ENCODE results near the gene TCFL5. TPM values are rescaled to one million over a fixed set of nuclear protein-coding genes. Genes with fewer than 3 reads are reported as not detected.

TCFL5 gene
- total and polyA plus RNA-seq, 2 donors from 2014 or later: 6.1 to 11.5 TPM

DNA sequence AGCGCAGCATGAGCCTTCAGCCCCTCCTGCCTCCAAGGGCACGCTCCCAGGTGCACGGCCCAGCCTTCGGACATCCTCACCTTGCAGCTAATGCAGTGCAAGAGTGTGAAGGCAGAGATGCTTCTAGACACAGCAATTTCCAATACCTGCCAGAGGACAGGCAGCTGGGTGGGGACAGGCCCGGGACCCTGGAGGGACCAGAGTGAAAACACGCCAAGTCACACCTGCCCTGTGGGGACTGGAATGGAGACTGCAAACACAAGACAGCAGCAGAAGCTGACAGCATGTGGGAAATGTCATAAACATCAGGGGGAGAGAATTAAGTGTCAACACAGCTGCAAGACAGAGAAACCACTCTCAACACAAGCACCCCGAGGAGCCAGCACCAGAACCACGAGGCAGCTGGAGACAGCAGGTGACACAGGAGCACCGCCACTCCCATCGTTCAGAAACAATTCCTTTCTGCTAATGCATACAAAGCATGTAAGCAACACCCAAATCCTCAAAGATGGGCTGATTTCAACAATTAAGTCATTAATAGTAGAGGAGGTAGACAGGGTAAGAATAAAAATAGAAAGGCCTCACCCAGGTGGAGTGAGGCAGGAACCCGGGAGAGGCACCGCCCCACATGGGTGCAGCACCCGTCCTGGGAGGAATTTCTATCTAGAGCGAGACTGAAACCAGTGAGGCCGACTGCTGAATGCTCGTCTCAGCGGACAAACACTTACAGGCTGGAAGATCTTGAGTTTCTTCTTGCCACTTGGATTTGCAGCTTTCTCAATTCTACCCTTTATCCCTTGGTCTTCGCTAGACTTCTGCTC is 47.6 kb upstream of the TCFL5 start:
- TF ChIP-seq, protein P1, sequence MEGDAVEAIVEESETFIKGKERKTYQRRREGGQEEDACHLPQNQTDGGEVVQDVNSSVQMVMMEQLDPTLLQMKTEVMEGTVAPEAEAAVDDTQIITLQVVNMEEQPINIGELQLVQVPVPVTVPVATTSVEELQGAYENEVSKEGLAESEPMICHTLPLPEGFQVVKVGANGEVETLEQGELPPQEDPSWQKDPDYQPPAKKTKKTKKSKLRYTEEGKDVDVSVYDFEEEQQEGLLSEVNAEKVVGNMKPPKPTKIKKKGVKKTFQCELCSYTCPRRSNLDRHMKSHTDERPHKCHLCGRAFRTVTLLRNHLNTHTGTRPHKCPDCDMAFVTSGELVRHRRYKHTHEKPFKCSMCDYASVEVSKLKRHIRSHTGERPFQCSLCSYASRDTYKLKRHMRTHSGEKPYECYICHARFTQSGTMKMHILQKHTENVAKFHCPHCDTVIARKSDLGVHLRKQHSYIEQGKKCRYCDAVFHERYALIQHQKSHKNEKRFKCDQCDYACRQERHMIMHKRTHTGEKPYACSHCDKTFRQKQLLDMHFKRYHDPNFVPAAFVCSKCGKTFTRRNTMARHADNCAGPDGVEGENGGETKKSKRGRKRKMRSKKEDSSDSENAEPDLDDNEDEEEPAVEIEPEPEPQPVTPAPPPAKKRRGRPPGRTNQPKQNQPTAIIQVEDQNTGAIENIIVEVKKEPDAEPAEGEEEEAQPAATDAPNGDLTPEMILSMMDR (IDR thresholded peaks at IDR 0.05; ENCODE audit: borderline replicate concordance, extremely low read depth, insufficient read depth): no peak
- DNase-seq (peak in 1 of 5 donors; percentile 46), FAIRE-seq (no peak)
- H3K9ac ChIP-seq (ENCODE audit: low read length in 3 of 3): no peak overlapping the region
- peaks cover 18 to 74% (median 61%) of the 10 kb centered on the region in 3 donors for H3K36me3 ChIP-seq (ENCODE audit: control insufficient read depth in 2 of 3, insufficient read depth in 3 of 3, low read length in 3 of 3)
- H3K4me1 ChIP-seq (ENCODE audit: control insufficient read depth in 2 of 3, insufficient read depth in 2 of 3, low read depth in 1 of 3, low read length in 3 of 3): no peaks in the 10 kb centered on the region
- H3K9me3 ChIP-seq (ENCODE audit: control insufficient read depth in 2 of 3, insufficient read depth in 1 of 3, low read length in 3 of 3): no peaks in the 10 kb centered on the region
- no peak overlapping the region for H3K4me3 ChIP-seq (ENCODE audit: low read length in 3 of 3)
- intact Hi-C loops (cut with DNase I): no loop called here
- no peak overlapping the region for H3K27ac ChIP-seq (ENCODE audit: low read depth in 2 of 2, low read length in 2 of 2)
- no peaks in the 10 kb centered on the region for H3K27me3 ChIP-seq (ENCODE audit: control insufficient read depth, insufficient read depth, low read length)

DNA sequence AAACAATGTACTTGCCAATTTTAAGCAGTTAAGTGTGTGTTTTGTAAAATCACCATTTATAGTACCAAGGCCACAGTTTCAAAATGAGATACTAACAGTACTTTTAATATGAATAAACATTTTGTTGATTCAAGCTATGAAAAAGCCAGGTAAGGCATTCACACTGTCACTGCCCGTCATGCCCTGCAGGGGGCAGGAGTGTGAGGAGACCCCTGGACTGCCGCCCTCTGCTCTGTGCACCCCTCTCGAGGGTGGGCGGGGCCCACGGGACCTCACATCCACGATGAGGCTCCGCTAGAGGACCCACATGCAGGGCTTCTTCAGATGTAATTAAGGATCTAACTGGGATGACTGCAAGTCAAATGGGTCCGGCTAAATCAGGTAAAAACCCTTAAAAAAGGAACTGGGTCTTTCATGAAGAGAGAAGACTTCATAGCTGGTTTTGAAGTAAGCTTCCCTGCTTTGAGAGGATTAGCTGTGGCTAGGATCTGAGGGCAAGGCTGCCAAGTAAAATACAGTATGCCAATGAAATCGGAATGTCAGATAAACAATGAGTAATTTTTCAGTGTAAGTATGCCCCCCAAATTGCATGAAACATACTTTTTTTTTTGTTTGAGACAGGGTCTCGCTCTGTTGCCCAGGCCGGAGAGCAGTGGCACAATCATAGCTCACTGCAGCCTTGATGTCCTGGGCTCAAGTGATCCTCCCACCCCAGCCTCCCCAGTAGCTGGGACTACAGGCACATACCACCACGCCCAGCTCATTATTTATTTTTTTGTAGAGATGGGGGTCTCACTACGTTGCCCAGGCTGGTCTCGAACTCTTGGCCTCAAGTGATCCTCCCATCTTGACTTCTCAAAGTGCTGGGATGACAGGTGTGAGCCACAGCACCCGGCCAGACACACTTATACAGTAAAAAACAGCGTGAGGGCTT is 46.0 kb upstream of the TCFL5 start:
- DNase-seq (no peak), FAIRE-seq (no peak)
- no peak overlapping the region for H3K9ac ChIP-seq (ENCODE audit: low read length in 3 of 3)
- no peaks in the 10 kb centered on the region for H3K27me3 ChIP-seq (ENCODE audit: control insufficient read depth, insufficient read depth, low read length)
- H3K9me3 ChIP-seq (ENCODE audit: control insufficient read depth in 2 of 3, insufficient read depth in 1 of 3, low read length in 3 of 3): no peaks in the 10 kb centered on the region
- no peak overlapping the region for H3K27ac ChIP-seq (ENCODE audit: low read depth in 2 of 2, low read length in 2 of 2)
- intact Hi-C loops (cut with DNase I): no loop called here
- TF ChIP-seq, protein P1 (IDR thresholded peaks at IDR 0.05; ENCODE audit: borderline replicate concordance, extremely low read depth, insufficient read depth): peak; percentile 14
- no peak overlapping the region for H3K4me3 ChIP-seq (ENCODE audit: low read length in 3 of 3)
- peaks cover 18 to 77% (median 74%) of the 10 kb centered on the region in 3 donors for H3K36me3 ChIP-seq (ENCODE audit: control insufficient read depth in 2 of 3, insufficient read depth in 3 of 3, low read length in 3 of 3)
- H3K4me1 ChIP-seq (ENCODE audit: control insufficient read depth in 2 of 3, insufficient read depth in 2 of 3, low read depth in 1 of 3, low read length in 3 of 3): no peaks in the 10 kb centered on the region

DNA sequence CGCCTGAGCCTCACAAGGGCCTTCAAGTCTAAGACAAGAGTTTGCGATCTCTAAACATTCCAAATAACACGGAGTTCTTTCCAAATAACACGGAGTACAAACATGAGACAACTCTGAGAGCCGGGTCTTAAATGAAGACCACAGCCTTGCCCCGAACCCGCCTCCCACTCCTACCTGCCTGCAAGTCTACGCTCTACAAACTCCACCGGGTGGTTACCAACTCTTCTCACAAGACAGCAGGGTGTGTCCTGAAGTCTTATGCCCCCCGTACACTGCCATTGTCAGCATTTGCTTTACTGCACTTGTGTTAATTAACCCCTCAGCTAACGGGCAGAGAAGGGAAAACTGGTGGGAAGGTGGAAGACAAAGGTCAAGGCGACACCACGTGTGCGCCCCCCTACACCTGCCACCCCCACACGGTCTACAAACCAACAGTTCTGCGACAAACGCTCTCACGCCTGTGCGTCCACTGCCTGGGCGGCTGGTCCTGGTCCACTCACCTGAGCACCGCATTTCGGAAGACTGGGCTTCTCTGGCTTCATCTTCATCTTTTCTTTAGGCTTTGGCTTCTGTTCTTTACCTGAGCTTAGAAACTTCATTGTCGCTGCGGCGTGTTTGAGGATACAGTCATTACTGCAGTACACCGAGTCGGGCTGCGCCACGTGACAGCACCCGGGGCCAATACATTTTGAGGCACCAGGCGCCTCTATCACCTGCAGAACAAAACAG is 45.2 kb upstream of the TCFL5 start:
- no peaks in the 10 kb centered on the region for H3K27me3 ChIP-seq (ENCODE audit: control insufficient read depth, insufficient read depth, low read length)
- H3K4me1 ChIP-seq (ENCODE audit: control insufficient read depth in 2 of 3, insufficient read depth in 2 of 3, low read depth in 1 of 3, low read length in 3 of 3): no peaks in the 10 kb centered on the region
- H3K9me3 ChIP-seq (ENCODE audit: control insufficient read depth in 2 of 3, insufficient read depth in 1 of 3, low read length in 3 of 3): no peaks in the 10 kb centered on the region
- intact Hi-C loops (cut with DNase I): no loop called here
- TF ChIP-seq, protein P1 (IDR thresholded peaks at IDR 0.05; ENCODE audit: borderline replicate concordance, extremely low read depth, insufficient read depth): no peak
- H3K27ac ChIP-seq (ENCODE audit: low read depth in 2 of 2, low read length in 2 of 2): no peak overlapping the region
- FAIRE-seq: no peak
- H3K4me3 ChIP-seq (ENCODE audit: low read length in 3 of 3): no peak overlapping the region
- DNase-seq: no peak
- no peak overlapping the region for H3K9ac ChIP-seq (ENCODE audit: low read length in 3 of 3)
- peaks cover 18 to 77% (median 72%) of the 10 kb centered on the region in 3 donors for H3K36me3 ChIP-seq (ENCODE audit: control insufficient read depth in 2 of 3, insufficient read depth in 3 of 3, low read length in 3 of 3)
